A549 (cell line): ENCODE results near the gene C10orf90. TPM values are rescaled to one million over a fixed set of nuclear protein-coding genes. Genes with fewer than 3 reads are reported as not detected.

Experiments
- ATOH8 ChIP-seq: fragments of 250-450 bp; sonication (Bioruptor Pico); IDR thresholded peaks from 2 replicates; pipeline ENCODE4 v1.5.0; 2020; ENCODE audit warnings: low read depth, mild to moderate bottlenecking, moderate library complexity
- BCL3 ChIP-seq: fragments of >200 bp; sonication (Bioruptor Twin); formaldehyde crosslinking; IDR thresholded peaks from 3 replicates; pipeline ENCODE4 v1.6.1; 2016
- BHLHE40 ChIP-seq: IDR thresholded peaks from 2 replicates; pipeline ENCODE4 v1.6.1; 2012; ENCODE audit warnings: low read depth, low read length, inconsistent platforms
- CBX2 ChIP-seq: fragments of 200-600 bp; sonication (generic); IDR thresholded peaks from 2 replicates; pipeline ENCODE4 v1.6.1; 2016; ENCODE audit warnings: low read depth, mild to moderate bottlenecking, borderline replicate concordance
- CHD2 ChIP-seq: fragments of 150-350 bp; IDR thresholded peaks from 2 replicates; pipeline ENCODE4 v1.6.1; 2014; ENCODE audit warnings: low read length; ENCODE audit not compliant: partially characterized antibody
- CTCF ChIP-seq: fragments of >200 bp; sonication (Bioruptor Twin); formaldehyde crosslinking; IDR thresholded peaks from 3 replicates; pipeline ENCODE4 v1.5.1; 2016
- E2F6 ChIP-seq: IDR thresholded peaks from 2 replicates; pipeline ENCODE4 v1.6.1; 2012; ENCODE audit warnings: low read depth, borderline replicate concordance
- EHF ChIP-seq: fragments of 250-450 bp; sonication (Bioruptor Pico); IDR thresholded peaks from 2 replicates; pipeline ENCODE4 v1.5.0; 2020; ENCODE audit warnings: mild to moderate bottlenecking
- EHMT2 ChIP-seq: fragments of 200-600 bp; sonication (generic); IDR thresholded peaks from 2 replicates; pipeline ENCODE4 v1.6.1; 2016; ENCODE audit warnings: antibody characterized with exemption, low read depth, mild to moderate bottlenecking, moderate library complexity
- EP300 ChIP-seq, 2 experiments: fragments of >200 bp; sonication (Bioruptor Twin); formaldehyde crosslinking; IDR thresholded peaks; 2 replicates in 1 of 2; 3 replicates in 1 of 2; pipeline ENCODE4 v1.6.1; 2016 to 2017
- FOXS1 ChIP-seq: fragments of 250-450 bp; sonication (Bioruptor Pico); IDR thresholded peaks from 2 replicates; pipeline ENCODE4 v1.5.0; 2020; ENCODE audit warnings: mild to moderate bottlenecking, moderate library complexity
- HEYL ChIP-seq: fragments of 250-450 bp; sonication (Bioruptor Pico); IDR thresholded peaks from 2 replicates; pipeline ENCODE4 v1.8.0; 2021; ENCODE audit warnings: mild to moderate bottlenecking, moderate library complexity
- HOXA7 ChIP-seq: fragments of 250-450 bp; sonication (Bioruptor Pico); IDR thresholded peaks from 2 replicates; pipeline ENCODE4 v1.5.0; 2020; ENCODE audit warnings: mild to moderate bottlenecking, moderate library complexity
- JUN ChIP-seq, 2 experiments: fragments of >200 bp; sonication (Bioruptor Twin); formaldehyde crosslinking; IDR thresholded peaks; 2 replicates in 1 of 2; 3 replicates in 1 of 2; pipeline ENCODE4 v1.6.1; 2016 to 2017
- JUNB ChIP-seq: fragments of >200 bp; sonication (Bioruptor Twin); formaldehyde crosslinking; IDR thresholded peaks from 2 replicates; pipeline ENCODE4 v1.6.1; 2016
- KDM1A ChIP-seq: fragments of 200-600 bp; sonication (generic); IDR thresholded peaks from 2 replicates; pipeline ENCODE4 v1.6.1; 2016; ENCODE audit warnings: low read depth, mild to moderate bottlenecking
- KDM5A ChIP-seq: fragments of 200-600 bp; sonication (generic); IDR thresholded peaks from 2 replicates; pipeline ENCODE4 v1.6.1; 2016; ENCODE audit warnings: antibody characterized with exemption, mild to moderate bottlenecking
- MAX ChIP-seq: IDR thresholded peaks from 2 replicates; pipeline ENCODE4 v1.6.1; 2012
- MYC ChIP-seq: IDR thresholded peaks from 2 replicates; pipeline ENCODE4 v1.6.1; 2012; ENCODE audit warnings: mild to moderate bottlenecking, inconsistent platforms, low read length, improper control_type of control experiment, borderline replicate concordance
- NFE2L2 ChIP-seq: fragments of 150-350 bp; conservative IDR thresholded peaks from 2 replicates; pipeline ENCODE4 v1.6.1; 2014; ENCODE audit warnings: low read length
- NR3C1 ChIP-seq: fragments of >200 bp; sonication (Bioruptor Twin); formaldehyde crosslinking; IDR thresholded peaks from 3 replicates; pipeline ENCODE4 v1.6.1; 2017
- RAD21 ChIP-seq, 2 experiments: fragments of >200 bp in 1 of 2; sonication (Bioruptor Twin) in 1 of 2; formaldehyde crosslinking in 1 of 2; IDR thresholded peaks in 1 of 2; conservative IDR thresholded peaks in 1 of 2; 2 replicates in 1 of 2; 3 replicates in 1 of 2; pipeline ENCODE4 v1.6.1; 2012 to 2018; ENCODE audit warnings: inconsistent platforms in 1 of 2
- RARB ChIP-seq: fragments of 250-450 bp; sonication (Bioruptor Pico); IDR thresholded peaks from 2 replicates; pipeline ENCODE4 v1.8.0; 2021; ENCODE audit warnings: mild to moderate bottlenecking, moderate library complexity
- RCOR1 ChIP-seq: fragments of 150-350 bp; IDR thresholded peaks from 2 replicates; pipeline ENCODE4 v1.6.1; 2014; ENCODE audit warnings: antibody characterized with exemption, low read length, low read depth
- RFX5 ChIP-seq: fragments of 450-650 bp; IDR thresholded peaks from 2 replicates; pipeline ENCODE4 v1.7.1; 2014; ENCODE audit warnings: antibody characterized with exemption, mild to moderate bottlenecking, moderate library complexity
- SMC3 ChIP-seq: fragments of >200 bp; sonication (Bioruptor Twin); formaldehyde crosslinking; IDR thresholded peaks from 3 replicates; pipeline ENCODE4 v1.6.1; 2018; ENCODE audit warnings: inconsistent platforms
- SREBF2 ChIP-seq: fragments of 450-650 bp; IDR thresholded peaks from 2 replicates; pipeline ENCODE4 v1.6.1; 2014; ENCODE audit warnings: mild to moderate bottlenecking, moderate library complexity
- TFCP2L1 ChIP-seq: fragments of 250-450 bp; sonication (Bioruptor Pico); IDR thresholded peaks from 2 replicates; pipeline ENCODE4 v1.5.0; 2021; ENCODE audit warnings: mild to moderate bottlenecking
- TP53 ChIP-seq: fragments of 250-450 bp; sonication (Bioruptor Pico); IDR thresholded peaks from 2 replicates; pipeline ENCODE4 v1.5.0; 2021; ENCODE audit warnings: mild to moderate bottlenecking, moderate library complexity
- ZC3H11A ChIP-seq: fragments of 450-650 bp; IDR thresholded peaks from 2 replicates; pipeline ENCODE4 v1.6.1; 2014; ENCODE audit warnings: antibody characterized with exemption, mild to moderate bottlenecking
- ZNF302 ChIP-seq: fragments of 250-450 bp; sonication (Bioruptor Pico); IDR thresholded peaks from 2 replicates; pipeline ENCODE4 v1.9.0; 2021; ENCODE audit warnings: inconsistent platforms, mild to moderate bottlenecking, moderate library complexity
- polyA plus RNA-seq, 4 experiments: library from polyadenylated mRNA; depleted of rRNA in 3 of 4; stranded (reverse); fragments of >200 nt; fragmentation: RNase III in 1 of 4; extraction: RNeasy Plus Mini Kit Qiagen cat#74134 plus additional on column Dnase treatment in 1 of 4; gene quantifications; 2 replicates in 3 of 4; 3 replicates in 1 of 4; pipeline ENCODE4 v1.2.3, GENCODE V29; 2011 to 2017

The C10orf90 gene
- polyA plus RNA-seq, 2 of the 4 experiments (the other 2 are of a cell fraction): 0.70 to 2.0 TPM

DNA sequence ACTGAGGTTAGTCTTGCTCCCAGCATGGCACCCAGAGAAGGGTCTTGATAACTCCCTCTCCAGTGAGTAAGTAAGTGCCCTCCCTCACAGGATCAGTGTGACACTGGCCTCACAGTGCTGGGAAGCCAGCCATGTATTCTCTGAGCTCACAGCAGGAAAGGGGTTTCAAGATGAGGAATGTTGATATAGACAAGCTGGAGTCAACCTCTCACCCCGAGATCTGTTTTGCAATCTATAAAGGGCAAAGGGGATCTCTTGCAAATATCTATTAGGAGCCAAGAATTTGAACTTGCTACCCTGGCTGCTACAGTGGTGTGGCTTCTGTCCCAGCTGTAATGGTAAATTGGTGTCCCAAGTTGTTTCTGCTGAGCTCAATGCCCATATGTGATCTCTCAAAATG is 212.0 kb downstream of the C10orf90 start (continued):
- TF ChIP-seq CTCF: no peak
- no peak for TF ChIP-seq CBX2
- TF ChIP-seq TP53: no peak
- TF ChIP-seq RCOR1: no peak
- no peak for TF ChIP-seq ATOH8 (CRISPR knock-in tag)
- peak in 1 of 2 experiments; percentile 36; a peak in 1 of 5 replicates for TF ChIP-seq JUN (IDR thresholded peaks at IDR 0.05)
- TF ChIP-seq EHMT2: no peak
- no peak for TF ChIP-seq HEYL (CRISPR knock-in tag)
- peak; percentile 59 to 74; a peak in 3 of 5 replicates for TF ChIP-seq EP300 (IDR thresholded peaks at IDR 0.05)
- no peak for TF ChIP-seq BHLHE40
- TF ChIP-seq FOXS1 (CRISPR knock-in tag): no peak
- no peak for TF ChIP-seq HOXA7 (CRISPR knock-in tag)
- TF ChIP-seq E2F6: no peak
- no peak for TF ChIP-seq NFE2L2
- no peak for TF ChIP-seq CHD2
- no peak for TF ChIP-seq ZNF302
- TF ChIP-seq SMC3: 0 out of 3 replicates have a peak, but pooled peaks have one; percentile 8
- no peak for TF ChIP-seq EHF (CRISPR knock-in tag)
- TF ChIP-seq KDM1A: no peak
- no peak for TF ChIP-seq ZC3H11A
- peak; percentile 31; the same call in 1 of the 2 replicates for TF ChIP-seq JUNB
- TF ChIP-seq RFX5: no peak
- TF ChIP-seq KDM5A: no peak
- no peak for TF ChIP-seq TFCP2L1 (CRISPR knock-in tag)
- 0 out of 2 replicates have a peak, but pooled peaks have one; percentile 62 for TF ChIP-seq RARB (CRISPR knock-in tag)
- TF ChIP-seq MYC: no peak
- no peak for TF ChIP-seq RAD21 (conservative IDR thresholded peaks at IDR 0.05 in 1 of 2, IDR thresholded peaks at IDR 0.05 in 1 of 2)
- no peak for TF ChIP-seq BCL3
- TF ChIP-seq MAX: no peak
- TF ChIP-seq SREBF2: no peak
- no peak for TF ChIP-seq NR3C1
